Body of pancreas (tissue), 4 donors: ENCODE results near the gene CIAO2B. TPM values are rescaled to one million over a fixed set of nuclear protein-coding genes. Genes with fewer than 3 reads are reported as not detected.

Experiments used
- ATAC-seq: fragments of 150-250 bp; one replicate; pipeline ENCODE4 v1.9.1; 2016
- DNase-seq, 4 donors: peaks; one replicate each; pipeline ENCODE4 v3.0.0-alpha.2; 2019
- H3K27ac ChIP-seq, 4 donors: fragments of 200-600 bp; sonication (generic); 1 replicate in 3 of 4; 2 replicates in 1 of 4; pipeline versions ENCODE4 v1.5.1 to v1.6.1; 2016 to 2019; ENCODE audit warnings: mild to moderate bottlenecking in 1 of 4, mixed read lengths in 1 of 4, moderate library complexity in 1 of 4
- H3K27me3 ChIP-seq, 2 donors: fragments of 200-600 bp; sonication (generic); one replicate each; pipeline ENCODE4 v1.6.0; 2016; ENCODE audit warnings: mild to moderate bottlenecking in 1 of 2
- H3K36me3 ChIP-seq, 2 donors: fragments of 200-600 bp; sonication (generic); replicated peaks in 1 of 2; 2 replicates each; pipeline ENCODE4 v1.5.1; 2016; ENCODE audit warnings: low read depth in 2 of 2; ENCODE audit not compliant: insufficient read depth in 1 of 2
- H3K4me1 ChIP-seq: fragments of 200-600 bp; sonication (generic); one replicate; pipeline ENCODE4 v1.6.0; 2016
- H3K4me3 ChIP-seq, 2 donors: fragments of 200-600 bp; sonication (generic); 1 replicate in 1 of 2; 2 replicates in 1 of 2; pipeline ENCODE4 v1.5.1; 2016 to 2019
- H3K9me3 ChIP-seq, 3 donors: fragments of 200-600 bp; sonication (generic); 1 replicate in 2 of 3; 2 replicates in 1 of 3; pipeline ENCODE4 v1.5.1; 2016
- POLR2A ChIP-seq, 3 donors: fragments of 450-650 bp; IDR thresholded peaks; one replicate each; pipeline ENCODE4 v1.6.1; 2016; ENCODE audit warnings: antibody characterized with exemption in 3 of 3, mild to moderate bottlenecking in 2 of 3
- WGBS, 2 donors: methylation state at CpG; one replicate each; pipeline ENCODE4 v1.1.5; 2017; 5-methylcytosine and 5-hydroxymethylcytosine counted together
- intact Hi-C: fragments of 100-400 bp; cut with DNase I; formaldehyde crosslinking; loops from one replicate; pipeline ENCODE4 v1.15.1; 2023
- total RNA-seq, 2 donors: library from RNA; depleted of rRNA; stranded (reverse); fragments of >200 nt; gene quantifications; one replicate each; pipeline ENCODE4 v1.1.0, GENCODE V29; 2016
- TF ChIP-seq, protein P1 (sequence below), 7 experiments: fragments of 450-650 bp in 4 of 7; fragments of 200-600 bp in 3 of 7; sonication (generic) in 3 of 7; IDR thresholded peaks; one replicate each; pipeline ENCODE4 v1.5.1; 2016 to 2019; ENCODE audit warnings: antibody characterized with exemption in 7 of 7

CIAO2B gene
- total RNA-seq, 2 donors from 2014 or later = 7.6 to 15.3 TPM

DNA sequence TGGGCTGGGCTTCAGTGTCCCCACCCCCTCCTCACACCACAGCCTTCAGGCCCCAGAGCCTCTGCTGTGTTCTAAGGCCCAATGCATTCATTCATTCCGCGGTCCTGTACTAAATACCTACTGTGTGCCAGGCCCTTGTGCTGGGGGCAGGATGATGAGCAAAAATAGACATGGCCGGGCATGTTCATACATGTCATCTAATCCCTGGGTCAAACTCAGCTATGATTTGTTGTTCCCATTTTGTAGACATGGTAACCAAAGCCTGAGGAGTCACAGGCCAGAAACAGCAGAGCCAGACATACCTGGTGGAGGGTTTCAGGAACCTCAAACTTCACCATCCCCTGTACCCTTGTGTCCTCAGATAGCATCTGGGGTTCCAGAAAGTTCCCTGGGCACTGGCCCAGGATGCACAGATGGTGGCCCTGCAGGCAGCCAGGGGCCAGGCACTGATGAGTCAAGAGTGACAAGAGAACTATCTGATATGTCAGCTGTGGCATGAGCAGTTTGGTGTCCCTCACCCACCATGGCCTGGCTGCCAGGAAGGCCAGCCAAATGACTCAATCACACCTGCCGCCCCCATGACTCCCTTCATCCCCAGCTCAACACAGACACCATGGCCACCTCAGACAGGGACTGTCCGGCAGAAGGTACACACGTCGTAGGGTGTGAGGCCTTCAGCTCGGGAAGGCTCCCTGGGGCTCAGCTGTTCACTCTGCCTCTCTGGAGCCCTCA is 6.1 kb downstream of the CIAO2B start:
- ATAC-seq = no peak
- no peak overlapping the region for H3K4me3 ChIP-seq
- no peaks in the 10 kb centered on the region for H3K36me3 ChIP-seq
- DNase-seq = no peak
- H3K27ac ChIP-seq = no peak overlapping the region
- intact Hi-C loops = no loop called here
- peaks cover 28% of the 10 kb centered on the region for H3K4me1 ChIP-seq
- no peaks in the 10 kb centered on the region for H3K9me3 ChIP-seq
- WGBS, 2 donors = 85 to 95% methylated on average over 4 to 8 of the region's 8 CpGs
- TF ChIP-seq, protein P1, sequence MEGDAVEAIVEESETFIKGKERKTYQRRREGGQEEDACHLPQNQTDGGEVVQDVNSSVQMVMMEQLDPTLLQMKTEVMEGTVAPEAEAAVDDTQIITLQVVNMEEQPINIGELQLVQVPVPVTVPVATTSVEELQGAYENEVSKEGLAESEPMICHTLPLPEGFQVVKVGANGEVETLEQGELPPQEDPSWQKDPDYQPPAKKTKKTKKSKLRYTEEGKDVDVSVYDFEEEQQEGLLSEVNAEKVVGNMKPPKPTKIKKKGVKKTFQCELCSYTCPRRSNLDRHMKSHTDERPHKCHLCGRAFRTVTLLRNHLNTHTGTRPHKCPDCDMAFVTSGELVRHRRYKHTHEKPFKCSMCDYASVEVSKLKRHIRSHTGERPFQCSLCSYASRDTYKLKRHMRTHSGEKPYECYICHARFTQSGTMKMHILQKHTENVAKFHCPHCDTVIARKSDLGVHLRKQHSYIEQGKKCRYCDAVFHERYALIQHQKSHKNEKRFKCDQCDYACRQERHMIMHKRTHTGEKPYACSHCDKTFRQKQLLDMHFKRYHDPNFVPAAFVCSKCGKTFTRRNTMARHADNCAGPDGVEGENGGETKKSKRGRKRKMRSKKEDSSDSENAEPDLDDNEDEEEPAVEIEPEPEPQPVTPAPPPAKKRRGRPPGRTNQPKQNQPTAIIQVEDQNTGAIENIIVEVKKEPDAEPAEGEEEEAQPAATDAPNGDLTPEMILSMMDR (IDR thresholded peaks at IDR 0.05) = no peak
- TF ChIP-seq POLR2A (IDR thresholded peaks at IDR 0.05) = no peak
- H3K27me3 ChIP-seq = peaks cover 0 to 12% of the 10 kb centered on the region in 2 donors

DNA sequence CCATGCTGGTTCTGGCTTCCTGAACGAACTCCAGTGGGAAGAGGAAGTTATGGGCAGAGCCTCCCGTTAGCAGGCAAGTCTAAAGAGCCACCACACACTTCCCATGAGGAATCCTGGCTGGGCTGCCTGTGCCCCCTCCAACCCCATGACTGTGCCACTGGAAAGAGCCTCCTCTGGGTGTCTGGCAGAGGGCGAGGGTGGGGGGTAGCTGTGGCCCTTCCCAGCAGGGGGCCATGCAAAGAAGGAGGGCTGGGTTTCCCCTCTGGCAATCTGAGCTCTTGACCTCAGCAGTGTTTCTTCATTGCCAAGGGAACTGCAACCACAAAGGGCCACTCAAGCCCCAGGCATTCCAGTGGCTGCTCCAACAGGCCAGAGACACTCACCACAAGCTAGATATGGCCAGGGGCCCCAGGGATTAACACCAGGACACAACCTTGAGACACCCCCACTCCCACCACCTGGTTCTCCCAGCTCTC is 7.2 kb downstream of the CIAO2B start:
- Histone ChIP-seq H3K4me1 (peaks cover 19% of the 10 kb centered on the region), H3K4me3 (no peak overlapping the region), H3K9me3 (no peaks in the 10 kb centered on the region), H3K36me3 (no peaks in the 10 kb centered on the region), H3K27me3 (peaks cover 0 to 12% of the 10 kb centered on the region in 2 donors), H3K27ac (no peak overlapping the region)
- TF ChIP-seq POLR2A (IDR thresholded peaks at IDR 0.05) = no peak
- TF ChIP-seq, protein P1 (IDR thresholded peaks at IDR 0.05) = no peak
- DNase-seq (no peak), ATAC-seq (no peak)
- intact Hi-C loops = no loop called here
- 68% methylated on average over 3 of the region's 3 CpGs; no CpG with 5 or more reads in 1 of the 2 donors for WGBS, 2 donors

DNA sequence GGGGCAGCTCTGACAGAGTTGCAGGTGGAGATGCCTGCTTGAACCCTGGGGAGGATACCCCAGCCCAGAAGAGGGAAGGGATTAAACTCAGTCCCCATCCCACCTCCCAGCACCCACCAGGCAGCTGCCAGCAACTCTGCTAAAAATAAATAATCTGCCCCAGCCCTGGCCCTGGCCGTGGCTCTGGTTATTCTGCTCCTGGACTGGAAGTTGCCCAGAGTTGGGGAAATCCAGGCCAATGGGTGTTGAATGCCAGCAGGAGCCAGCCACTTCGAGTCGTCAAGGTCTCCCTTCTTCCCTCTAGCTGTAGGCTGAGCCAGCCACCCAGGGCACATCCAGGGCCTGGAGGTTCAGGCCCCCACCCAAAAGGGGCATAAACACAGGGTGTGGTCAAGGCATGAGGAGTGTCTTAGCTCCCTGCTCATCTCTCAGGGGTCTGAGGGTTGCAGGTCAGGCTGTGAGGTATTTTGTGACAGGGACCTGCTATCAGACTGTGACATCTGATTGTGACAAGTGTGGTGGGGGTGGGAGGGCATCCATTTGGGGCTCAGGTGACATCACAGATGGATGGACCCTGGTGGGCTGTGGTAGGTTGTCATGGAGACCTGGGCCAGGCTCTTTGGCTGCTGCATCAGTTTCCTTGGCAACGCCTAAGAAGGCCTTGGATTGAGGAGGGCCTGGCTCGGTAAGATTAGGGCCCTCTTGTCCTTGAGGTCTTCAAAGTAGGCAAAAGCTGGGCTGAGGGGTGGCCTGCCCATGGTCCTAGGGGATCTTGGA is 7.8 kb downstream of the CIAO2B start:
- H3K27ac ChIP-seq = no peak overlapping the region
- no peaks in the 10 kb centered on the region for H3K36me3 ChIP-seq
- H3K4me1 ChIP-seq = peaks cover 19% of the 10 kb centered on the region
- 33% methylated on average over 5 of the region's 5 CpGs; no CpG with 5 or more reads in 1 of the 2 donors for WGBS, 2 donors
- no peak for TF ChIP-seq POLR2A (IDR thresholded peaks at IDR 0.05)
- TF ChIP-seq, protein P1 (IDR thresholded peaks at IDR 0.05) = no peak
- no peaks in the 10 kb centered on the region for H3K9me3 ChIP-seq
- no peak for ATAC-seq
- H3K27me3 ChIP-seq = peaks cover 0 to 12% of the 10 kb centered on the region in 2 donors
- H3K4me3 ChIP-seq = no peak overlapping the region
- peak in 1 of 4 donors; percentile 38 for DNase-seq
- intact Hi-C loops = no loop called here

DNA sequence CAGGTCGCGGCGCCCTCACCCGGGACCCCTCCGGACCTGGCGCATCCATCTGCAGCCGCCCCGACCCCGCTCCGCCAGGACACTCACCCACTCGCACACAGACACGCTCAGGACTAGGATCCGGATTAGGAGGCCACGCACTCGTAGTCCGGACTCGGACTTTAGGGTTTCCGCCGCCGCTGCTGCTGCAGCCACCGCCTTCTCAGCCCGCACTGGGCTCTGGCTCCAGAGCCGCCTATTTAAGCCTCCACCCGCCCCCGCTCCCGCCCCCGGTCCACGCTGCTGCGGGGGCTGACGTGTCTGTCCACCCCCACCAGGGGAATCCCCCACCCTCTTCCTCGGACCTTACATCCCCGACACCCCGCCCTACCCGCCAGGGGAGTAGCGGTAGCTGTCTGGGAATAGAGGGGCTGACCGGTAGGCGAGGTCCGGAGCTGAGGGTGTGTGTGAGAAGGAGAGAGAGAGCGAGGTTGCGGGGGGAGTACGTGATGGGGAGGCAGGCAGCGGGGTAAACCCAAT is 8.8 kb downstream of the CIAO2B start, which contains the start of gene RRAD:
TSS of gene RRAD (minus strand) at position 214 of the 519 bp plus-strand sequence. CDS start 356 bp downstream, outside the sequence.
- WGBS, 2 donors = 11 to 47% methylated on average over 12 to 36 of the region's 42 CpGs
- ATAC-seq = peak; percentile 10
- no peak within 1 kb of the TSS for H3K4me3 ChIP-seq
- no peaks in the 10 kb centered on the region for H3K36me3 ChIP-seq
- H3K4me1 ChIP-seq = peaks cover 19% of the 10 kb centered on the region
- DNase-seq = no peak
- peaks cover 0 to 12% of the 10 kb centered on the region in 2 donors for H3K27me3 ChIP-seq
- H3K27ac ChIP-seq = no peak within 1 kb of the TSS
- intact Hi-C loops = no loop called here
- TF ChIP-seq, protein P1 (IDR thresholded peaks at IDR 0.05) = no peak
- peak in 1 of 3 donors; percentile 11 for TF ChIP-seq POLR2A (IDR thresholded peaks at IDR 0.05)
- no peaks in the 10 kb centered on the region for H3K9me3 ChIP-seq
